Measurements from ENCODE around the gene RING1.

The RING1 gene

GRCh38 chr6:33208091-33208967 is at the start of gene RING1:
Gene RING1 (plus strand): TSS chr6:33208500. CDS start chr6:33208823, 323 bp downstream.
- DNase-seq, result peak; percentile 82 to 86

- DNase-seq, result no peak
Measured at GRCh38 chr6:33160096-33160495, 48.2 kb upstream of the RING1 start.

- peak; percentile 59 to 61 for DNase-seq
Measured at GRCh38 chr6:33160728-33161344, 47.5 kb upstream of the RING1 start.

GRCh38 chr6:33161354-33162331 is 46.7 kb upstream of the RING1 start:
- peak; percentile 73 to 93 for DNase-seq

GRCh38 chr6:33163540-33163939 is 44.8 kb upstream of the RING1 start:
- DNase-seq, result no peak

GRCh38 chr6:33164176-33164575 is 44.1 kb upstream of the RING1 start:
- DNase-seq, result no peak

- DNase-seq, result no peak
Measured at GRCh38 chr6:33164665-33165373, 43.5 kb upstream of the RING1 start.

- DNase-seq, result no peak
Measured at GRCh38 chr6:33165581-33166258, 42.6 kb upstream of the RING1 start.

DNA sequence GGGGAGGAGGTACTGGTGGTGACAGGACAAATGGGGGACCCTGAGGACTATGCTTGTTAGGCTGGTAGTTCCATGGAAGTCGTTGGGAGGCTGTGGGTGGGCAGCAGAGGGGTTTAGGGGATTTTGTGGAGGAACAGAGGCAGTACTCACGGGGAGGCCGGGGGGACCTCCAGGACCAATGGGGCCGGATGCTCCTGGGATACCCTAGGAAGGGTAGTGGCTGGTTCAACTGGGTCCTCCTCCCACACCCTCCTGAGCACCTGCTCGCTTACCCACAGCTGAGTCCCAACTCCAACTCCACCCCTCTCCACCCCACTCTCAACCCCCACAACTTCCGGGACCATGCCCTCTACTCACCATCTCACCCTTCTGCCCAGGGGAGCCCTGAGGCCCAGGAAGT is 41.9 kb upstream of the RING1 start:
- DNase-seq, result no peak

DNA sequence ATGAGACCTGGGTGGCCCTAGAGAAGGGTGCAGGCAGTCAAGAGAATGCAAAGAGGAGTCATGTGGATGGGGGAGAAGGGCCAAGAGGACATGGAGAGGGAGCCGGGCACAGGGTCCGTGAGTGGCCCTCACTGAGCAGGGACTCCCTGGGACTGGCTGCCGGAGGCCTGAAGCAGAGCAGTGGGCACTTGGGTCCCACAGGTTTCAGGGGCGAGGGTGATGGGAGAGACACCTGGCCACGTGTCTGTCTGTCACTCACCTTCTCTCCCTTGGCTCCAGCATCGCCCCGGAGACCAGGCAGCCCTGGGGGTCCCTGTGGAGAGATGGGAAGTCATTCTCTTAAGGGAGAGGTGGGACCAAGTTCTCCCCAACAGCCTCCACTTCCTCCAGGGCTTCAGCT is 41.5 kb upstream of the RING1 start:
- DNase-seq, result no peak

- DNase-seq, result no peak
Measured at GRCh38 chr6:33167374-33168283, 40.7 kb upstream of the RING1 start.

DNA sequence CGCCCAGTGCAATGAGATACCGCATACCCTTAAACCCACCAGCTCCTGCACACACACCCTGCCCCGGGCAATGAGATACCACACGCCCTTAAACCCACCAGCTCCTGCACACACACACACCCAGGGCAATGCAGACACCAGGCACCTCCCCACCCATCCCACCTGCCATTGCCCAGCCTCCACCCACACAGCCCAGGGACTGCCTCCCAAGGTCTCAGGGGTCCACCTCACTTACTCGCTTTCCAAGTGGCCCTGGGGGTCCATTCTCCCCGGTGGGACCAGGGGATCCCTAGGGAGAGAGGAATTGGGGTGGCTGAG is 40.1 kb upstream of the RING1 start:
- no peak for DNase-seq

DNA sequence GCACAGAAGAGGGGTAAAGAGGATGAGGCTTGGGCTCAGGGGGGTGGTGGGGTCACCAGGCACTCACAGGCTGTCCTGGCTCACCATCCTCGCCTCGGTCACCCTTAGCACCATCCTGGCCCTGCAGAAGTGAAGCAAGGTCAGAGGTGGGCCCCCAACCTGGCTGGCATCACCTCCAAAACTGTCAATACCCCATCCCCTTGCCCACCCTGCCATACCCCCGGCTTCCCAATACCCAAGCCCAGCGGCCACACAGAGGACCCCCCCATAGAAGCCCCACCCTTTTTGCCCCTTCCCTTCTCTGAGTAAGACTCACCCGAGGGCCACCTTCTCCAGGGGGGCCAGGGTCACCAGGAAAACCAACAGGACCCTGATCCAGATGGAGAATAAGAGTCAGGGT is 39.7 kb upstream of the RING1 start:
- no peak for DNase-seq

DNA sequence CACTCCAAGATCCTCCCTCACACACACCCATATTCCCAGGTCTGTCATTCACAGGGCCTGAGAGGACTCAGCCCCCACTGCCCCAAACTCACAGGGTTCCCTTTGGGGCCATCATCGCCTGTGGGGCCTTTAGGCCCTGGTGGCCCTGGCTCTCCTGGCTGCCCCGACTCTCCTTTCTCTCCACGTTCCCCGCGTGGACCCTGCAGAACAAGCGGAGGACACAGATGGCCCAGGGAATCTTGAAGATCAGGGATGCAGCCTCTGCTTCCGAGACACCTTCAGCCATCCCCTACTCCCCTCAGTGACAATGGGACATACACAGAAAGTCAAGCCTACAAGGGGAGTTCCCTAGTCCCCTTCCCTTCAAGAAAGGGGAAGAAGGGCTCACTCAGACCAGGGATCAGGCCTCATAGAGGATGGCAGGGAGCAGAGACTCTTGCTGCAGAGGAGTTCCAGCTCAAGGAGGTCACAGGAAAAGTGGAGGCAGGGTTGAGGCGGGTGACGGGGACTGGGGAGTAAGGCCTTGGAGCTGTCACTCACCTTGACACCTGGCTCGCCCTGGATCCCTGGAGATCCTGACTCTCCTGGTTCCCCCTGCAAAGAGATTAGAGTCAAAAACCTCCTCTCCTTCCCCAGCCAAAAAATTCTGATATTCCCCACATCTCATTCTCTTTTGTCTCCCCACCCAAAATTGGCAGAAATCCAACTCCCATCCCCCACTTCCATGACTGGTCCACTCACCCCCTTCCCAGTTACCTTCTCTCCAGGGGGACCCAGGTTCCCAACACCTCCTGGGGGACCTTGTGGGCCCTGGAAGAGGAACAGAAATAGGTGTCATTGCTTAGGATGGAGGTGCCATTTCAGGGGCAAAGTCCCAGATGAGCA is 38.8 kb upstream of the RING1 start:
- DNase-seq, result peak; percentile 19 to 20

GRCh38 chr6:33170176-33171015 is 37.9 kb upstream of the RING1 start:
- no peak for DNase-seq

DNA sequence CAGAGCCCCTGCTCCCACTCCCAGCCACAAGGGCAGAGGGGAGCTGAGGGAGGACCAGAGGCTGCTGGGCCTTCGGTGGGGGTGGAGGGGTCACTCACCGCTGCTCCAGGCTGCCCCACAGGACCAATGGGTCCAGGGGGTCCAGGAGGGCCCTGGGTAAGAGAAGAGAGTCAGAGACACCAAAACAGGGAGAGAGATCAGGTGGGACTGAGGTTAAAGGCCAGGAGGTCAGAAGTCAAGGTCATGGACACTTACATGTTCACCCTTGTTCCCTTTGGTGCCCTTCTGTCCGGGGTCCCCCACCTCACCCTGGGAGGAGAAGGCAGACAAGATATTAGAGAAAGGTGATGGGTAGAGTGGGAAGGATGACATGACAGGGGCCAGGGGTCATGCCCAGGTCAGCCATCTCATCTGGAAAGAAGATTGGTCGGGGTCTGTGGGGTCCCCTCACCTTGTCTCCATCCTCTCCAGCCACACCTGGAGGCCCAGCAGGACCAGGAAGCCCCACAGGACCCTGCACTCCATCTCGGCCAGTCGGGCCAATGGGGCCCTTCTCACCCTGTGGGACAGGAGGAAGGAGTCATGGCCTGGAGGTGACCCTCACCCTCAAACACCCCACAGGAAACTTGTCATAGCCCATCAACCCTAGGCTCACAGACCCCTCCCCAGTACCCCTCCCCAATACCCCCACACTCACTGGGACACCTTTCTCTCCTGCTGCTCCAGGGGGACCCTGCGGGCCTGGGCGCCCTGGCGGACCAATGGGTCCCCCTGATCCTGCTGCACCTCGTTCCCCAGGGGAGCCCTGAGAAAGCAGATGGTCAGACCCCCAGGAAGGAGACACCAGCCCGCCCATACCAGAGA is 37.1 kb upstream of the RING1 start:
- no peak for DNase-seq

DNA sequence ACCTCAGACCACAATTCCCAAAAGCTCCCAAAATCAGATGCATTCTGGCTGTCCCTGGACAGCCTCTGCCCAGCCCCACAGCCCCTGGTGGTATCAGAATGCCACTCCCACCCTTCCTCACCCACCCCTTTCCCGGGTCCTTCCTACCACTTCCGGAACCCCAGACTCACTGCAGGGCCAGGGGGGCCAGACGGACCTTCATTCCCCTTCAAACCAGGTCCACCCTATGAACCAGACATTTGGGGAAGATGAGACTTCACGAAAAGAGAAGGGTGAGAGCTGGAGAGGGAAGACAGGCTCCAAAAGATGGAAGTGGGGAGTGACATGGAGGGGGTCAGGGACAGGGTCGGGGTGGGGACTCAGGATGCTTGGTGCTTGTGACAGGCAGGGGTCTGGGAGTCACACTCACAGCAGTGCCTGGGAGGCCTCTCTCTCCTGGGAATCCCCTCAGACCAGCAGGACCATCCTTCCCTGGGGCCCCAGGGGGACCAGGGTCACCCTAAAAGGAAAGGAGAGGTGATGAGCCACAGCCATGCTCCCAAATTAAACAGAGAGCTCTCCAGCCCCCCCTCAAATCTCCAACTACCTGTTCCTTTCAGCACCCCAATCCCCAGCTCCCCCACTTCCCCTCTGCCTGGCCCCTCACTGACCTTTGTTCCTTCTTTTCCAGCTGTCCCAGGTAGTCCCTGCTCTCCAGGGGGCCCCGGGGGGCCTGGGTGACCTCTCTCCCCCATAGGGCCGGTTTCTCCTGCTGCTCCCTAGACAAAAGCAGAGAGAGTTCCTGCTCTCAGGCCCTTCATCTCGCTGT is 36.2 kb upstream of the RING1 start:
- DNase-seq, result no peak
